Gastroesophageal sphincter (tissue), 4 donors: ENCODE data around the gene GPX4. TPM values are rescaled to one million over a fixed set of nuclear protein-coding genes. Genes with fewer than 3 reads are reported as not detected.

ENCODE experiments used
- ATAC-seq: fragments of 150-250 bp; one replicate; pipeline ENCODE4 v1.9.1; 2016; ENCODE audit warnings: mild to moderate bottlenecking, moderate library complexity
- H3K27ac ChIP-seq, 4 donors: fragments of 200-600 bp; sonication (generic) in 3 of 4; 1 replicate in 3 of 4; 2 replicates in 1 of 4; pipeline ENCODE4 v1.5.1; 2016 to 2019
- H3K27me3 ChIP-seq: fragments of 200-600 bp; sonication (generic); one replicate; pipeline ENCODE4 v1.5.1; 2019
- H3K36me3 ChIP-seq, 2 donors: fragments of 200-600 bp; sonication (generic); one replicate each; pipeline ENCODE4 v1.5.1; 2019; ENCODE audit warnings: control low read depth in 1 of 2
- H3K4me1 ChIP-seq, 3 donors: fragments of 200-600 bp; sonication (generic); 1 replicate in 2 of 3; 2 replicates in 1 of 3; pipeline ENCODE4 v1.5.1; 2016 to 2019; ENCODE audit warnings: control low read depth in 2 of 3
- H3K4me3 ChIP-seq, 2 donors: fragments of 200-600 bp; sonication (generic); one replicate each; pipeline ENCODE4 v1.5.1; 2019; ENCODE audit warnings: mild to moderate bottlenecking in 1 of 2, moderate library complexity in 1 of 2
- H3K9me3 ChIP-seq, 3 donors: fragments of 200-600 bp; sonication (generic); one replicate each; pipeline ENCODE4 v1.5.1; 2017 to 2019; ENCODE audit warnings: control low read depth in 2 of 3
- EP300 ChIP-seq: sonication (generic); formaldehyde crosslinking; IDR thresholded peaks from one replicate; pipeline ENCODE4 v1.6.1; 2017; ENCODE audit warnings: antibody characterized with exemption, mild to moderate bottlenecking
- POLR2A ChIP-seq, 2 donors: fragments of 450-650 bp; IDR thresholded peaks; one replicate each; pipeline ENCODE4 v1.6.1; 2017; ENCODE audit warnings: antibody characterized with exemption in 2 of 2, mild to moderate bottlenecking in 2 of 2, moderate library complexity in 1 of 2
- POLR2AphosphoS5 ChIP-seq: sonication (generic); formaldehyde crosslinking; IDR thresholded peaks from one replicate; pipeline ENCODE4 v1.6.1; 2017; ENCODE audit warnings: antibody characterized with exemption
- WGBS, 2 donors: methylation state at CpG; one replicate each; pipeline ENCODE4 v1.1.5; 2018; ENCODE audit warnings: low coverage in 1 of 2; 5-methylcytosine and 5-hydroxymethylcytosine counted together
- total RNA-seq, 4 donors: library from RNA; depleted of rRNA; stranded (reverse); fragments of >200 nt; gene quantifications; one replicate each; pipeline ENCODE4 v1.1.0, GENCODE V29; 2016
- TF ChIP-seq, protein P1 (sequence below), 4 experiments: fragments of 200-600 bp in 2 of 4; fragments of 450-650 bp in 2 of 4; sonication (generic) in 1 of 4; IDR thresholded peaks; one replicate each; pipeline ENCODE4 v1.5.1; 2017 to 2019; ENCODE audit warnings: antibody characterized with exemption in 4 of 4, mild to moderate bottlenecking in 2 of 4, moderate library complexity in 2 of 4

Gene GPX4
- total RNA-seq, 4 donors from 2014 or later, result 311 to 452 (median 349) TPM

DNA sequence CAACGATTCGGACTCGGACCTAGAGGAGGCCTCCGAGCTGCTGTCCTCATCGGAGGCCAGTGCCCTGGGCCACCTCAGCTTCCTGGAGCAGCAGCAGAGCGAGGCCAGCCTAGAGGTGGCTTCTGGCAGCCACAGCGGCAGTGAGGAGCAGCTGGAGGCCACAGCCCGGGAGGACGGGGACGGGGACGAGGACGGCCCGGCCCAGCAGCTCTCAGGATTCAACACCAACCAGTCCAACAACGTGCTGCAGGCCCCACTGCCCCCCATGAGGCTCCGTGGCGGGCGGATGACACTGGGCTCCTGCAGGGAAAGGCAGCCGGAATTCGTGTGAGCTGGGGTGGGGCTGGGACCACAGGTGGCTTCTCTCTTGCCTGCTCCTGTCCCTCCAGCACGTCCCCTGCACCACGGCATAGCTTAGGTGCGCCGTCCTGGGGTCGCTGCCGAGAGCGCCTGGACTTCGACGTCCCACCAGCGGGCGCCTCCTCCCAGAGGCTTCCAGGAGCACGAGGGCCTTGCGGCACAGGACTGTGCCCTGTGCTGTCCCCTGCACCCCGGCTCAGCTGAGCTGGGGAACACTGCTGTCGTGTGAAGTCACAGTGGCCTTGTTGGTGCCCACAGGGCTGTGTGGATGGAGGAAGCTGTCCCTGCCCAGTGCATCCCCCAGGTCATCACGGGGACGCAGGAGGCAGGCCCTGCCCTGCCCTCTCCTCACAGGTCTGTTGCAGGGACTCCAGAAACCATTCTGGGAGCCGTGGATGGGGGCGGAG, 17.9 kb upstream of the GPX4 start:
- no peak for ATAC-seq
- Histone ChIP-seq H3K27me3 (peaks cover 34% of the 10 kb centered on the region), H3K36me3 (peaks cover 0 to 53% of the 10 kb centered on the region in 2 donors), H3K27ac (no peak overlapping the region), H3K9me3 (no peaks in the 10 kb centered on the region), H3K4me1 (peaks cover 0 to 55% (median 24%) of the 10 kb centered on the region in 3 donors), H3K4me3 (no peak overlapping the region)
- 46 to 64% methylated on average over 5 to 6 of the region's 38 CpGs for WGBS, 2 donors
- TF ChIP-seq, protein P1, sequence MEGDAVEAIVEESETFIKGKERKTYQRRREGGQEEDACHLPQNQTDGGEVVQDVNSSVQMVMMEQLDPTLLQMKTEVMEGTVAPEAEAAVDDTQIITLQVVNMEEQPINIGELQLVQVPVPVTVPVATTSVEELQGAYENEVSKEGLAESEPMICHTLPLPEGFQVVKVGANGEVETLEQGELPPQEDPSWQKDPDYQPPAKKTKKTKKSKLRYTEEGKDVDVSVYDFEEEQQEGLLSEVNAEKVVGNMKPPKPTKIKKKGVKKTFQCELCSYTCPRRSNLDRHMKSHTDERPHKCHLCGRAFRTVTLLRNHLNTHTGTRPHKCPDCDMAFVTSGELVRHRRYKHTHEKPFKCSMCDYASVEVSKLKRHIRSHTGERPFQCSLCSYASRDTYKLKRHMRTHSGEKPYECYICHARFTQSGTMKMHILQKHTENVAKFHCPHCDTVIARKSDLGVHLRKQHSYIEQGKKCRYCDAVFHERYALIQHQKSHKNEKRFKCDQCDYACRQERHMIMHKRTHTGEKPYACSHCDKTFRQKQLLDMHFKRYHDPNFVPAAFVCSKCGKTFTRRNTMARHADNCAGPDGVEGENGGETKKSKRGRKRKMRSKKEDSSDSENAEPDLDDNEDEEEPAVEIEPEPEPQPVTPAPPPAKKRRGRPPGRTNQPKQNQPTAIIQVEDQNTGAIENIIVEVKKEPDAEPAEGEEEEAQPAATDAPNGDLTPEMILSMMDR (IDR thresholded peaks at IDR 0.05), result no peak
- no peak for TF ChIP-seq EP300
- no peak for TF ChIP-seq POLR2AphosphoS5
- no peak for TF ChIP-seq POLR2A (IDR thresholded peaks at IDR 0.05)

DNA sequence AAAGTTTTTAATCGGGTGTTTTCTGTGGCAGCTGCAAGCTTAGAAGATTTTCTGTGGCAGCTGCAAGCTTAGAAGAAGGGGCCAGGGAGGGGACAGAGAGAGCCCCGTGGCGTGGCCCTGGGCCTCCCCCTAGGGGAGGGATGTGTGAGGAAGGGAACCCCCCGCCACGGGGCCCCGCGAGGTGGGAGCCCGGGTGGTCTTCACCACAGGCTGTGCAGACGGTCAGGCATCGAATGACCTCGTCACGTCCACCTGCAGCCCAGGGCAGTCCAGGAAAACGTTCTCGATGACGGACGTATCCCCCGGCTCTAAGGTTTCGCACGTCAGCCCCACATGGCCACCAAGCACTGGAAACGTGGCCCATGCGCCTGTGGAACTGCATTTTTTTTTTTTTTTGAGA, 17.2 kb upstream of the GPX4 start:
- H3K9me3 ChIP-seq, result no peaks in the 10 kb centered on the region
- H3K4me3 ChIP-seq, result no peak overlapping the region
- no peak for ATAC-seq
- peaks cover 0 to 50% (median 24%) of the 10 kb centered on the region in 3 donors for H3K4me1 ChIP-seq
- peaks cover 30% of the 10 kb centered on the region for H3K27me3 ChIP-seq
- peak overlapping the region in 2 of 4 donors; percentile 11 to 65 for H3K27ac ChIP-seq
- no peak for TF ChIP-seq POLR2A (IDR thresholded peaks at IDR 0.05)
- no peak for TF ChIP-seq EP300
- no peak for TF ChIP-seq POLR2AphosphoS5
- TF ChIP-seq, protein P1 (IDR thresholded peaks at IDR 0.05), result no peak
- peaks cover 0 to 61% of the 10 kb centered on the region in 2 donors for H3K36me3 ChIP-seq
- WGBS, 2 donors, result 80 to 94% methylated on average over 9 to 19 of the region's 21 CpGs

DNA sequence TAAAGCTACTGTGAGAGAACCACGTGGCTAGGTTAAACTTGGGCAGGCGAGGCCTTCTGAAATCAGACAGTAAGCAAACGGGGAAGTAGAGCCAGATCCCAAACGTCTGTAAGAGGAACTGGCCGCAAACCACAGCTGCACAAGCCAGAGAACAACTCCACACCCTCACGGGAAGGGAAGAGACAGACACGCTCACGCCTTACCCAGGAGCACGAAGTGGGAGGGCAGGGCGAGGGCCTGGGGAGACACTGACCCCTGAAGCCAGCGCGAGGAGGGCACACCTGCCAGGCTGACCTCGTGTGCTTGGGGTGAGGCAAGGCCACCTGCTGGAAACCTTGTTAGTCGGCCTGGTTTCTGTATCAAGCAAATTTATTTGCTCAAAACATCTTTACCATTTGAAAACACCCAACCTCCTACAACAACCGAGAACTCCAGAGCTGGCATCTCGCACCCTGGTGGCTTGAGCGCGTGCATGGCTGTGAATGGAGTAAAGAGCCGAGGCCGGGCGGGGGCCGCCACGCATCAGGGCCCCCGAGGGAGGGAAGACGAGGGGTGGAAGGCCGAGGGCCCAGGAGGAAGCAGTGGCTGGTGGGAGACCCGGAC, 15.9 kb upstream of the GPX4 start:
- H3K9me3 ChIP-seq, result no peaks in the 10 kb centered on the region
- peaks cover 0 to 45% (median 18%) of the 10 kb centered on the region in 3 donors for H3K4me1 ChIP-seq
- ATAC-seq, result peak; percentile 69
- H3K27me3 ChIP-seq, result peaks cover 17% of the 10 kb centered on the region
- no peak overlapping the region for H3K4me3 ChIP-seq
- TF ChIP-seq POLR2A (IDR thresholded peaks at IDR 0.05) (no peak), EP300 (no peak), POLR2AphosphoS5 (no peak)
- TF ChIP-seq, protein P1 (IDR thresholded peaks at IDR 0.05), result no peak
- 61 to 65% methylated on average over 3 to 19 of the region's 27 CpGs for whole genome bisulfite sequencing, 2 donors
- H3K36me3 ChIP-seq, result peaks cover 0 to 74% of the 10 kb centered on the region in 2 donors
- H3K27ac ChIP-seq, result peak overlapping the region in 3 of 4 donors; percentile 61 to 66 (median 65)

DNA sequence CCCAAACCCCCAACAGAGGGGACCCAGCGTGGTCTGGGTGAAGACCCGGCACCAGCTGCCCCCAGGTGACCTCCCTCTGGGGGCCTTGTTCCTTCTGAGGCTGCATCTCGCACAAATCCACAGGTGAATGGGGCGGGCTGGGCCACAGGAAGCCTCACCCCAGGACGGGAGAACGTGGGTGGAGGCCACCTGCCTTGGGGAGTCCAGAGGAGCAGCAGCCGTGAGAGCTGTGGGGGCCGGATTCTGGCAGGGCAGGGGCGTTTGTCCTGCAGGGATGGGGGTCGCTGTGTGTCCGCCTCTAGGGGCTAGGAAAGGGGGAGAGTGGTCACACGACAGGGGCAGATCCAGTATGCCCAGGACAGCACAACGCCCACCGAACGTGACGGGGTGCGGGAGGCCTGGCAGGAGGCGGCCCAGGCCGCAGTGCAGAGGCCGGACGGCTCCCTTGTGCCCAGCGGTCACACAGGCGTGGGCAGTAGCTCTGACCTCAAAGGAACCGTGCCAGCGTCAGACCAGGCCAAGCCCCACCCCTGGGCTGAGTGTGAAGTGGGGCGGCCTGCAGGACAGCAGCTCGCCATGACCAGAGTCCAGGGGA, 15.3 kb upstream of the GPX4 start:
- no peak for TF ChIP-seq EP300
- TF ChIP-seq POLR2A (IDR thresholded peaks at IDR 0.05), result no peak
- TF ChIP-seq, protein P1 (IDR thresholded peaks at IDR 0.05), result no peak
- no peak for TF ChIP-seq POLR2AphosphoS5
- Histone ChIP-seq H3K4me3 (no peak overlapping the region), H3K4me1 (peaks cover 0 to 45% (median 22%) of the 10 kb centered on the region in 3 donors), H3K9me3 (no peaks in the 10 kb centered on the region), H3K27ac (peak overlapping the region in 3 of 4 donors; percentile 61 to 66 (median 65)), H3K27me3 (peaks cover 11% of the 10 kb centered on the region), H3K36me3 (peaks cover 0 to 80% of the 10 kb centered on the region in 2 donors)
- peak; percentile 60 for ATAC-seq
- WGBS, 2 donors, result no CpG with 5 or more reads among the region's 27 CpGs
